ENCODE data around the gene PAQR4.
A peak's percentile ranks its signal among the peaks of the same experiment; 100 is the strongest.

PAQR4 gene

DNA sequence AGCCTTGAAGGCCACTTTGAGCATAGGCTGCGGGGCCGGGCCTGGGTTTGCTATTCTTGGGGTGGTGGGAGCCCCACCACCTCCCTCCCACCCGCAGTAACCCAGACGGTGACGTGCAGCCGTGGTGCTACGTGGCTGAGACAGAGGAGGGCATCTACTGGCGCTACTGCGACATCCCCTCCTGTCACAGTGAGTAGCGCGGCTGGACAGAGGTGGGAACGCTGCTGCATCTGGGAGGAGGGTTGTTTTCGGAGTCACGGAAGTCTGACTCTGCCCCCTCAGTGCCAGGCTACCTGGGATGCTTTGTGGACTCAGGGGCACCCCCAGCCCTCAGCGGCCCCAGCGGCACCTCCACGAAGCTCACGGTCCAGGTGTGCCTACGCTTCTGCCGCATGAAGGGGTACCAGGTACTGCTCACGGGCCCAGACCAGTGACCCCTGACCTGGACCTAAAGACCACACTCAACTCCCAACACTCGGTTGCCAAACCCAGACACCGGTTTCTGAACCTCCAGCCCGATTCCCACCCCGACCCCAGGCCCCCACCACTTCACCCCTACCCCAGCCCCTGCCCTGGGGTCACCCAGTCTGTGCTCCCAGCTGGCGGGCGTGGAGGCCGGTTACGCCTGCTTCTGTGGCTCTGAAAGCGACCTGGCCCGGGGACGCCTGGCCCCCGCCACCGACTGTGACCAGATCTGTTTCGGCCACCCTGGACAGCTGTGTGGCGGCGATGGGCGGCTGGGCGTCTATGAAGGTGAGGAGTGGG, 2.9 kb upstream of the PAQR4 start:
- Mint-ChIP-seq H3K27me3 (peaks cover 42% of the 10 kb centered on the region), H3K4me1 (peaks cover 38% of the 10 kb centered on the region)
- DNase-seq = no peak

DNA sequence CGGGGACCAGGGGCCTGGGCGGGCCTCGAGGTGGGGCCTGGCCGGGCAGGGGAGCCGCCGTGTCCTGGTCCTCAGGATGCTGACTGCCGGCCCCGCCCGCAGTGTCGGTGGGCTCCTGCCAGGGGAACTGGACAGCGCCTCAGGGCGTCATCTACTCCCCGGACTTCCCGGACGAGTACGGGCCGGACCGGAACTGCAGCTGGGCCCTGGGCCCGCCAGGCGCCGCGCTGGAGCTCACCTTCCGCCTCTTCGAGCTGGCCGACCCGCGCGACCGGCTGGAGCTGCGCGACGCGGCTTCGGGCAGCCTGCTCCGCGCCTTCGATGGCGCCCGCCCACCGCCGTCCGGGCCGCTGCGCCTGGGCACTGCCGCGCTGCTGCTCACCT, 2.3 kb upstream of the PAQR4 start:
- H3K27me3 Mint-ChIP-seq = peaks cover 39% of the 10 kb centered on the region
- no peak for DNase-seq
- H3K36me3 Mint-ChIP-seq (ENCODE audit: low read depth) = peaks cover 5% of the 10 kb centered on the region
- no peaks in the 10 kb centered on the region for H3K9me3 Mint-ChIP-seq
- ATAC-seq = no peak
- no peak overlapping the region for H3K4me3 Mint-ChIP-seq
- no peak overlapping the region for H3K27ac Mint-ChIP-seq
- H3K4me1 Mint-ChIP-seq = peaks cover 37% of the 10 kb centered on the region

More for the DNA sequence above, 2.9 kb upstream of the PAQR4 start:
- ATAC-seq = no peak
- no peak overlapping the region for H3K27ac Mint-ChIP-seq
- no peaks in the 10 kb centered on the region for H3K9me3 Mint-ChIP-seq
- H3K4me3 Mint-ChIP-seq = no peak overlapping the region
- peaks cover 5% of the 10 kb centered on the region for H3K36me3 Mint-ChIP-seq (ENCODE audit: low read depth)

- ATAC-seq = no peak
- Mint-ChIP-seq H3K4me1 (peaks cover 37% of the 10 kb centered on the region), H3K4me3 (no peak overlapping the region), H3K36me3 (ENCODE audit: low read depth) (peaks cover 9% of the 10 kb centered on the region), H3K27me3 (peaks cover 36% of the 10 kb centered on the region), H3K27ac (no peak overlapping the region), H3K9me3 (no peaks in the 10 kb centered on the region)
- no peak for DNase-seq
Observed at GRCh38 chr16:2967211-2967631, 1.9 kb upstream of the PAQR4 start.

GRCh38 chr16:2967721-2968161, 1.4 kb upstream of the PAQR4 start:
- Mint-ChIP-seq H3K36me3 (ENCODE audit: low read depth) (peaks cover 15% of the 10 kb centered on the region), H3K4me3 (no peak overlapping the region), H3K27ac (no peak overlapping the region), H3K9me3 (no peaks in the 10 kb centered on the region), H3K27me3 (peaks cover 32% of the 10 kb centered on the region), H3K4me1 (peaks cover 37% of the 10 kb centered on the region)
- ATAC-seq (no peak), DNase-seq (no peak)

DNA sequence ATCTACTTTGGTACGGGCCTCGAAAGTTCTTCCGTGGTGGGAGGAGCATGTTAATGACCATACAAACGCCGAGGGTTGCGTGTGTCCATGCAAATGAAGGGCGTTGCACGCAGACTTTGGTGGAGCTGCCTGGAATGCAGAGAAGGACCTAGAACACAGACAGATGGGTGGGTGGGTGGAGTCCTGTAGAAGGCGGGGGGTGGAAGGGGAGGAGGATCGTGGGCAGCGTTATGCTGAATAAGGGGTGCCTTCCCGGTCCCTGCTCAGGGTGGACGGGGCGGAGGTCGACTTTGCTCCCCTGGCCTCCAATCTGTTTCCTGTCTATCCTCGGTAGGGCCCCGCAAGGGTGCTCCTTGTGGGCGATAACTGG, 795 bp upstream of the PAQR4 start:
- ATAC-seq (no peak), DNase-seq (no peak)
- Mint-ChIP-seq H3K27me3 (peaks cover 30% of the 10 kb centered on the region), H3K36me3 (ENCODE audit: low read depth) (peaks cover 17% of the 10 kb centered on the region), H3K4me3 (peak overlapping the region; percentile 69), H3K4me1 (peaks cover 34% of the 10 kb centered on the region), H3K27ac (no peak overlapping the region), H3K9me3 (no peaks in the 10 kb centered on the region)

- Mint-ChIP-seq H3K27ac (no peak overlapping the region), H3K36me3 (ENCODE audit: low read depth) (peaks cover 18% of the 10 kb centered on the region), H3K4me1 (peaks cover 28% of the 10 kb centered on the region), H3K27me3 (peaks cover 24% of the 10 kb centered on the region), H3K4me3 (peak overlapping the region; percentile 74), H3K9me3 (no peaks in the 10 kb centered on the region)
- peak; percentile 78 for ATAC-seq
- peak; percentile 90 for DNase-seq
Observed at GRCh38 chr16:2969545-2970521, 685 bp downstream of the PAQR4 start.

DNA sequence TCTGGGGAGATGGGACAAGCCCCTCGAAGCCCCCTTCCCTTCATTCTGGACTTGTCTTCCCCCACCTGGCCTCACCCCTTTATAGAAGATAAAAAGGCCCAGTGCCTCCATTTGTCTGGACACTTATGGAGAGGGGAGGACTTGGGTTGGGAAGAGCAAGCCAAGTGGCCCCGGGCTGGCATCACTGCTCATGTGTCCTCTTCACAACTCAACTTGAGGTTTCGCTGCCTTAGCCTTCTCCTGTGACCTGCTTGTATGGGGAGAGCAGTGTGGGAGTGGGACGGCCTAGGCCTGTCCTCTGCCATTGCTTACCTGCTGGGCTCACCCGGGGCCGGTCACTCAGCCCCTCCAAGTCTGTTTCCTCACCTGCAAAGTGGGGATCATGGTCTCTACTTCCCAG, 1.4 kb downstream of the PAQR4 start:
- peaks cover 19% of the 10 kb centered on the region for H3K27me3 Mint-ChIP-seq
- H3K36me3 Mint-ChIP-seq (ENCODE audit: low read depth) = peaks cover 18% of the 10 kb centered on the region
- H3K9me3 Mint-ChIP-seq = no peaks in the 10 kb centered on the region
- ATAC-seq = no peak
- H3K4me1 Mint-ChIP-seq = peaks cover 24% of the 10 kb centered on the region
- H3K27ac Mint-ChIP-seq = no peak overlapping the region
- peak overlapping the region; percentile 74 for H3K4me3 Mint-ChIP-seq
- DNase-seq = no peak

DNA sequence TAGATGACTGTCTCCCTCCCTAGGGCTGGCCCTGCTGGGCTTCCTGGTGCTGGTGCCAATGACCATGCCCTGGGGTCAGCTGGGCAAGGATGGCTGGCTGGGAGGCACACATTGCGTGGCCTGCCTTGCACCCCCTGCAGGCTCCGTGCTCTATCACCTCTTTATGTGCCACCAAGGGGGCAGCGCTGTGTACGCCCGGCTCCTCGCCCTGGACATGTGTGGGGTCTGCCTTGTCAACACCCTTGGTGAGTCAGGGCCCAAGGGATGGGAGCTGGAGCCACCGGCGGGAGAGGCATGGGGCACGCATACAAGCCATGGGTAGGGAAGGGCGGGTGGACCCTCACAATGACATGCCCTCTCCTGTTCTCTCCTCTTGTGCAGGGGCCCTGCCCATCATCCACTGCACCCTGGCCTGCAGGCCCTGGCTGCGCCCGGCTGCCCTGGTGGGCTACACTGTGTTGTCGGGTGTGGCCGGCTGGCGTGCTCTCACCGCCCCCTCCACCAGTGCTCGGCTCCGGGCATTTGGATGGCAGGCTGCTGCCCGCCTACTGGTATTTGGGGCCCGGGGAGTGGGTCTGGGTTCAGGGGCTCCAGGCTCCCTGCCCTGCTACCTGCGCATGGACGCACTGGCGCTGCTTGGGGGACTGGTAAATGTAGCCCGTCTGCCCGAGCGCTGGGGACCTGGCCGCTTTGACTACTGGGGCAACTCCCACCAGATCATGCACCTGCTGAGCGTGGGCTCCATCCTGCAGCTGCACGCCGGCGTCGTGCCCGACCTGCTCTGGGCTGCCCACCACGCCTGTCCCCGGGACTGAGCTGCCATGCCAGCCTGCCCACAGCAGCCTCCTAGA, 2.2 kb downstream of the PAQR4 start:
- peaks cover 12% of the 10 kb centered on the region for H3K27me3 Mint-ChIP-seq
- H3K4me3 Mint-ChIP-seq = peak overlapping the region; percentile 74
- no peak overlapping the region for H3K27ac Mint-ChIP-seq
- peaks cover 20% of the 10 kb centered on the region for H3K4me1 Mint-ChIP-seq
- ATAC-seq = no peak
- H3K9me3 Mint-ChIP-seq = no peaks in the 10 kb centered on the region
- peaks cover 18% of the 10 kb centered on the region for H3K36me3 Mint-ChIP-seq (ENCODE audit: low read depth)
- DNase-seq = no peak

DNA sequence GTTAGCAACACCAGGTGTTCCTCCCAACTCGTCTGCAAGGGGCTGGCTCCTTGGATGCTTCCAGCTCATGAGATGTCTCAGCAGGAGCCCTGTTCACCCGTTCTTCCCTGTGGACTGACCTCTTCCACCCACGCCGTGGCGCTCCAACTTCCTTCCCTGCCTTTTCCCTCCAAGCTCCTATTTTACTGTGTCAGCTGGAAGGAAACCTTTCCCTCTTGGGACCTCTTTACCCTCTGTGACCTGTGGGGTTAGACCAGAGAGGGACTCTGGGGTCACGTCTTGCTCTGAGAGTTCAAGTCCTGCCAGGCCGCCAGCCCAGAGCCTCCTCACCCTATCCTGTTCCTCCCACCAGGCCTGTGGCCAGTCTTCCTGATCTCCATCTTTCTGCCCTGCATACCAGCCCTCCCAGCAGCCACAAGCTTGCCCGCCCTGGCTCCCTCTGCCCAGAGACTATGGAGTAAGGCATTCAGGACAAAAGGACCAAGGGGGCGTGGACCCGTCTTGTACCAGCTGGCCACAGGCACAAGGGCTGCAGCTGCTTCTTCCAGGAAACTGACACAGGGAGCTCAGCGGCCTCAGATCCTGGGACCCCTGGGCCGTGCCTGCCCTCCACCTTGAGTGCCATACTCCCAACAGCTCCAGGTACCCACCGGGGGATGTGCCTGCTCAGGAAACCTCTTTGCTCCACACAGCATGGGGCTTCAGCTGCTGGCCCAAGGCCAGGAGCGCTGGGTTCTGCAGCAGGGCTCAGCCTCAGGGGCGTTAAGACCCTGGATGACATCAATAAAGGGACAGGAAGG, 3.0 kb downstream of the PAQR4 start:
- peaks cover 20% of the 10 kb centered on the region for H3K4me1 Mint-ChIP-seq
- peak overlapping the region; percentile 42 for H3K4me3 Mint-ChIP-seq
- peaks cover 18% of the 10 kb centered on the region for H3K36me3 Mint-ChIP-seq (ENCODE audit: low read depth)
- ATAC-seq (no peak), DNase-seq (no peak)
- H3K27me3 Mint-ChIP-seq = peaks cover 10% of the 10 kb centered on the region
- H3K9me3 Mint-ChIP-seq = no peaks in the 10 kb centered on the region
- peak overlapping the region; percentile 59 for H3K27ac Mint-ChIP-seq

DNA sequence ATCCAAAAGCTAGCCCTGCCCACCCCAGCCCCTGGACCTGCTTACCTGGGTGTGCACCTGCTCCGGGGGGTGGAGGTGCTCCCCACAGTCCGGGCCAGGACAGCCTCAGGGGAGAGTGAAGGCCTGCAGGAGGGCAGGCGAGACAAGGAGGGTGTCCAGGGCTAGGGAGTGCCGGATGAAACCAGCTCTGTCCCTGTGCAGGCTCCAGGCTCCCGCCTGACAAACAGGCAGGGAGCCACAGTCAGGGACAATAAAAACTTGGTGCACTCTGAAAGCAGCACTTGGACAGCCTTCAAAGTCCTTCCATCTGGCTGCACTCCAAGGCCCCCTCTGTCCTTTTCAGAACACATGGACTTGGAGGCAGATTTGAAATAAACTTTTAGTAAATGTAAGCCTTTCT, 3.9 kb downstream of the PAQR4 start:
- no peak overlapping the region for H3K4me3 Mint-ChIP-seq
- peaks cover 17% of the 10 kb centered on the region for H3K4me1 Mint-ChIP-seq
- H3K36me3 Mint-ChIP-seq (ENCODE audit: low read depth) = peaks cover 25% of the 10 kb centered on the region
- ATAC-seq (no peak), DNase-seq (no peak)
- H3K27ac Mint-ChIP-seq = no peak overlapping the region
- H3K9me3 Mint-ChIP-seq = no peaks in the 10 kb centered on the region
- peaks cover 5% of the 10 kb centered on the region for H3K27me3 Mint-ChIP-seq

DNA sequence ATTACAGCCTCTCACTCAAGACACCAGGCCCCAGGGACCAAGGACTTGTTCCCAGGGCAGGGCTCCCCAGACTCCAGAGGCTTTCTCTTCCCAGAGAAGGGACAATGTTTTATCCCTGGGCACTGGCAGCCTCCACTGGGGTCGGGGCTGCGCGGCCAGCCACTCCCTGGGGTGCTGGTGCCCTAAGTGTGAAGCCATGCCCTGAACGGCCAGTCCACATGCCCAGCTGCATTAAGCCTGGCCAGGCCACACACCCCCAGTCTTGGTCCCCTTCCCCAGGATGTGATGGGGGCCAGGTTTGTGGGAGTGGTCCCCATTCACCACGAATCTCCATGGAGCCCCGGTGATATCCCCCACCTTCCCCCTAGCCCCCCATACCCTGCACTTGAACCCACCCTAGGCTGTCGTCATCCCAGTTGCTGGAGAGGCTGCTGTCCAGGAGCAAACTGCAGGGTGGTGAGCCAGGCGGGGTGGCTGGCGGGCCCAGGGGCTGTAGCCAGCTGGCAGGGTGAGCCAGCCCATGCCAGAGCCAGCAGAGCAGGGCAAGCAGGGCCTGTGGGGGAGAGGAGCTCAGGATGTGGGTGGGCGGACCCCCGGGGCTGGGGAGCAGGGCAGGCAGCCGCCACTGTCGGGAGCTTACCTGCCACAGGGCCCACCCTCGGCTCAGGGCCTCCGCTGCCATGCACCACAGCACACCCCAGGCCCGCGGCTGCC, 4.6 kb downstream of the PAQR4 start:
- H3K4me3 Mint-ChIP-seq = no peak overlapping the region
- H3K36me3 Mint-ChIP-seq (ENCODE audit: low read depth) = peaks cover 28% of the 10 kb centered on the region
- peaks cover 10% of the 10 kb centered on the region for H3K4me1 Mint-ChIP-seq
- no peak overlapping the region for H3K27ac Mint-ChIP-seq
- H3K27me3 Mint-ChIP-seq = no peaks in the 10 kb centered on the region
- no peaks in the 10 kb centered on the region for H3K9me3 Mint-ChIP-seq
- DNase-seq = no peak
- no peak for ATAC-seq

GRCh38 chr16:2974319-2975056, 5.3 kb downstream of the PAQR4 start:
- Mint-ChIP-seq H3K36me3 (ENCODE audit: low read depth) (peaks cover 31% of the 10 kb centered on the region), H3K27me3 (no peaks in the 10 kb centered on the region), H3K4me3 (no peak overlapping the region), H3K27ac (no peak overlapping the region), H3K9me3 (no peaks in the 10 kb centered on the region), H3K4me1 (peaks cover 13% of the 10 kb centered on the region)
- no peak for ATAC-seq
- DNase-seq = no peak
